ENCODE measurements around the gene C1orf232. TPM values are rescaled to one million over a fixed set of nuclear protein-coding genes. Genes with fewer than 3 reads are reported as not detected.
A peak's percentile ranks its signal among the peaks of the same experiment; 100 is the strongest.

The C1orf232 gene
- total and polyA plus RNA-seq, 2 of the 13 experiments (the other 11 are each of a cell fraction or from before 2014, with no cell fraction given): not detected

- TF ChIP-seq SNAPC4 (CRISPR knock-in tag; IDR thresholded peaks at IDR 0.05) (peak; percentile 82), EP300 (IDR thresholded peaks at IDR 0.05; ENCODE audit: low read depth in 2 of 2, low read length in 2 of 2) (no peak), EP300 (CRISPR knock-in tag; IDR thresholded peaks at IDR 0.05; ENCODE audit: borderline replicate concordance) (no peak), ZBTB3 (CRISPR knock-in tag; IDR thresholded peaks at IDR 0.05; ENCODE audit: borderline replicate concordance, low read depth) (no peak; the same call in 1 of the 2 replicates), POGK (CRISPR knock-in tag; conservative IDR thresholded peaks at IDR 0.05) (peak; percentile 95), IRF1 (CRISPR knock-in tag; IDR thresholded peaks at IDR 0.05; ENCODE audit: low read depth) (no peak), MYC (CRISPR knock-in tag; IDR thresholded peaks at IDR 0.05; ENCODE audit: borderline replicate concordance) (peak; percentile 99), GRHL1 (CRISPR knock-in tag; conservative IDR thresholded peaks at IDR 0.05) (no peak), KDM2A (CRISPR knock-in tag; IDR thresholded peaks at IDR 0.05; ENCODE audit: borderline replicate concordance, low read depth) (peak; percentile 93), ZNF607 (CRISPR knock-in tag; IDR thresholded peaks at IDR 0.05; ENCODE audit: borderline replicate concordance) (peak; percentile 85; the same call in 1 of the 2 replicates), ZNF232 (CRISPR knock-in tag; IDR thresholded peaks at IDR 0.05; ENCODE audit: borderline replicate concordance) (no peak; the same call in 1 of the 2 replicates), ZNF614 (CRISPR knock-in tag; IDR thresholded peaks at IDR 0.05; ENCODE audit: borderline replicate concordance) (peak; percentile 59; the same call in 1 of the 2 replicates), PHB2 (IDR thresholded peaks at IDR 0.05; ENCODE audit: partially characterized antibody) (no peak), EZH2 (conservative IDR thresholded peaks at IDR 0.05; ENCODE audit: low read depth, low read length) (no peak), ZNF878 (CRISPR knock-in tag; IDR thresholded peaks at IDR 0.05) (no peak), RNF219 (CRISPR knock-in tag; IDR thresholded peaks at IDR 0.05) (no peak)
Observed at GRCh38 chr1:26169669-26170471, 1.1 kb upstream of the C1orf232 start, which contains the start of gene ZNF593 (continued).

Measured in HepG2 (cell line).